GM19455 (cell line): ENCODE results near the gene P3H1.

ENCODE experiments used
- ATAC-seq: cut with Tn5 transposase; IDR thresholded peaks from one replicate; pipeline ENCODE4 v1.9.1; 2021; ENCODE audit not compliant: unreplicated experiment

P3H1 gene

GRCh38 chr1:42745851-42746250 lies 21.0 kb downstream of the P3H1 start:
- ATAC-seq = no peak

- no peak for ATAC-seq
Measured at GRCh38 chr1:42744148-42744413, 22.7 kb downstream of the P3H1 start.

- no peak for ATAC-seq
Measured at GRCh38 chr1:42743317-42744147, 23.3 kb downstream of the P3H1 start.

GRCh38 chr1:42742617-42743316 lies 24.1 kb downstream of the P3H1 start:
- ATAC-seq = no peak

GRCh38 chr1:42742141-42742540 lies 24.7 kb downstream of the P3H1 start:
- ATAC-seq = no peak

- ATAC-seq = no peak
Measured at GRCh38 chr1:42741706-42742105, 25.1 kb downstream of the P3H1 start.

GRCh38 chr1:42740851-42741580 lies 25.8 kb downstream of the P3H1 start:
- ATAC-seq = no peak

- no peak for ATAC-seq
Measured at GRCh38 chr1:42739753-42740700, 26.8 kb downstream of the P3H1 start, which contains the start of gene CLDN19. CLDN19 (minus strand) TSS chr1:42740236; CDS start chr1:42740063, 173 bp downstream.

- ATAC-seq = no peak
Measured at GRCh38 chr1:42738678-42739226, 28.1 kb downstream of the P3H1 start.

- no peak for ATAC-seq
Measured at GRCh38 chr1:42737986-42738677, 28.7 kb downstream of the P3H1 start.

GRCh38 chr1:42737257-42737656 lies 29.6 kb downstream of the P3H1 start:
- no peak for ATAC-seq

- no peak for ATAC-seq
Measured at GRCh38 chr1:42736571-42737200, 30.1 kb downstream of the P3H1 start.

- ATAC-seq = no peak
Measured at GRCh38 chr1:42736152-42736551, 30.7 kb downstream of the P3H1 start.

- no peak for ATAC-seq
Measured at GRCh38 chr1:42735477-42736105, 31.2 kb downstream of the P3H1 start.

GRCh38 chr1:42735056-42735455 lies 31.8 kb downstream of the P3H1 start:
- ATAC-seq = no peak

GRCh38 chr1:42734201-42735035 lies 32.4 kb downstream of the P3H1 start:
- no peak for ATAC-seq

GRCh38 chr1:42733415-42734200 lies 33.2 kb downstream of the P3H1 start:
- ATAC-seq = no peak
